NT2/D1 (cell line): ENCODE data around the gene FGF11.

Experiments
- SUZ12 ChIP-seq: IDR thresholded peaks from 2 replicates; pipeline ENCODE4 v1.6.1; 2011; ENCODE audit not compliant: insufficient read length, insufficient read depth; ENCODE audit errors: extremely low read depth
- YY1 ChIP-seq: IDR thresholded peaks from 2 replicates; pipeline ENCODE4 v1.6.1; 2011; ENCODE audit not compliant: insufficient read length, insufficient read depth
- ZNF274 ChIP-seq: IDR thresholded peaks from 2 replicates; pipeline ENCODE4 v1.6.1; 2011; ENCODE audit warnings: mild to moderate bottlenecking, low read depth, low read length

- no peak for TF ChIP-seq YY1
- TF ChIP-seq SUZ12 = no peak
- TF ChIP-seq ZNF274 = no peak
Measured at GRCh38 chr17:7437369-7437863, 1.9 kb upstream of the FGF11 start.
